ENCODE data around the gene NRP1. TPM values are rescaled to one million over a fixed set of nuclear protein-coding genes. Genes with fewer than 3 reads are reported as not detected.

Gene NRP1
- total and polyA plus RNA-seq, 2 donors (not counting 3 experiments of a cell fraction or from before 2014, with no cell fraction given), result 122 to 306 TPM

DNA sequence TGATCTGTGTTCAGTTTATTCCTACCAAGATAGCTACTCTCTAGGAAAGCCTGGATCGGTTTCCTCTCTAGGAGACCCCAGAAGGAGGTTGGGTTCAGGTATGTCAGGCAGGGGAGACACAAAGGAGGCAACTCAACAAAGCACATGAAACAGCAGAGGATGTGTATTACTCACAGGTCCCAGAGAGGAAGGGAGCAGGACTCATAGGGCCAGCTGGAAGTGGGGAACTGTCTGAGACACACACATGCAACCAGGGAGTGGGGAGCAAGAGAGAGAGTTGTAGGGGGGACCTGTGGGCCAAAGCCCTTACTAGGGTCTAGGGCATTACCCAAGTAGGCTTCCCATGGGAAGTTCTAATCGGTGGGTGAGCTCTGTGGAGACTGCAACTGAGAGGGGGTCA is 10.2 kb upstream of the NRP1 start:
- no peak overlapping the region for H3K27ac ChIP-seq (ENCODE audit: insufficient read depth, low read depth, low read length)
- H3K79me2 ChIP-seq (ENCODE audit: control insufficient read depth, insufficient read depth, low read length), result no peaks in the 10 kb centered on the region
- no peak overlapping the region for H2AFZ ChIP-seq (ENCODE audit: low read depth, low read length)
- BruUV-seq (replicated peaks), result no TSS peak
- no peaks in the 10 kb centered on the region for H3K9me1 ChIP-seq (replicated peaks; ENCODE audit: control insufficient read depth, extremely low read depth, insufficient read depth, low read length)
- H3K4me1 ChIP-seq (ENCODE audit: control insufficient read depth, extremely low read depth, insufficient read depth, low read length), result peaks cover 12% of the 10 kb centered on the region
- no peak overlapping the region for H3K4me2 ChIP-seq (ENCODE audit: insufficient read depth, low read length)
- no peaks in the 10 kb centered on the region for H3K27me3 ChIP-seq (ENCODE audit: control insufficient read depth in 2 of 2, insufficient read depth in 2 of 2, low read length in 2 of 2)
- intact Hi-C loops (cut with micrococcal nuclease) (no loop called here), dilution Hi-C loops (cut with MboI; ENCODE audit: extremely low pct_ligation_motif_present, low sequenced_read_pairs) (no loop called here)
- FAIRE-seq, result no peak
- H4K20me1 ChIP-seq (replicated peaks; ENCODE audit: control insufficient read depth, extremely low read depth, insufficient read depth, low read length), result no peaks in the 10 kb centered on the region
- TF ChIP-seq POLR2AphosphoS5 (IDR thresholded peaks at IDR 0.05; ENCODE audit: insufficient read depth, low read depth, low read length), result no peak
- no peak for TF ChIP-seq JUN (IDR thresholded peaks at IDR 0.05; ENCODE audit: borderline replicate concordance, insufficient read depth, insufficient read length, low read depth)
- no peak for TF ChIP-seq FOS (IDR thresholded peaks at IDR 0.05; ENCODE audit: borderline replicate concordance, insufficient read depth, low read length)
- TF ChIP-seq GATA2 (IDR thresholded peaks at IDR 0.05; ENCODE audit: insufficient read depth, insufficient read length, low read depth, low read length), result no peak
- TF ChIP-seq EZH2 (IDR thresholded peaks at IDR 0.05; ENCODE audit: borderline replicate concordance, low read depth, low read length, severe bottlenecking), result no peak
- TF ChIP-seq, protein P1, sequence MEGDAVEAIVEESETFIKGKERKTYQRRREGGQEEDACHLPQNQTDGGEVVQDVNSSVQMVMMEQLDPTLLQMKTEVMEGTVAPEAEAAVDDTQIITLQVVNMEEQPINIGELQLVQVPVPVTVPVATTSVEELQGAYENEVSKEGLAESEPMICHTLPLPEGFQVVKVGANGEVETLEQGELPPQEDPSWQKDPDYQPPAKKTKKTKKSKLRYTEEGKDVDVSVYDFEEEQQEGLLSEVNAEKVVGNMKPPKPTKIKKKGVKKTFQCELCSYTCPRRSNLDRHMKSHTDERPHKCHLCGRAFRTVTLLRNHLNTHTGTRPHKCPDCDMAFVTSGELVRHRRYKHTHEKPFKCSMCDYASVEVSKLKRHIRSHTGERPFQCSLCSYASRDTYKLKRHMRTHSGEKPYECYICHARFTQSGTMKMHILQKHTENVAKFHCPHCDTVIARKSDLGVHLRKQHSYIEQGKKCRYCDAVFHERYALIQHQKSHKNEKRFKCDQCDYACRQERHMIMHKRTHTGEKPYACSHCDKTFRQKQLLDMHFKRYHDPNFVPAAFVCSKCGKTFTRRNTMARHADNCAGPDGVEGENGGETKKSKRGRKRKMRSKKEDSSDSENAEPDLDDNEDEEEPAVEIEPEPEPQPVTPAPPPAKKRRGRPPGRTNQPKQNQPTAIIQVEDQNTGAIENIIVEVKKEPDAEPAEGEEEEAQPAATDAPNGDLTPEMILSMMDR (IDR thresholded peaks at IDR 0.05; ENCODE audit: extremely low read depth in 1 of 2, insufficient read depth in 1 of 2, low read depth in 1 of 2, low read length in 2 of 2), result no peak
- TF ChIP-seq, protein P2, sequence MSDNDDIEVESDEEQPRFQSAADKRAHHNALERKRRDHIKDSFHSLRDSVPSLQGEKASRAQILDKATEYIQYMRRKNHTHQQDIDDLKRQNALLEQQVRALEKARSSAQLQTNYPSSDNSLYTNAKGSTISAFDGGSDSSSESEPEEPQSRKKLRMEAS (IDR thresholded peaks at IDR 0.05; ENCODE audit: insufficient read depth, insufficient read length), result no peak
- TF ChIP-seq MYC (IDR thresholded peaks at IDR 0.05; ENCODE audit: low read depth, low read length), result no peak
- TF ChIP-seq POLR2A (IDR thresholded peaks at IDR 0.05; ENCODE audit: low read depth, low read length), result no peak
- no peak overlapping the region for H3K4me3 ChIP-seq (replicated peaks in 1 of 3; ENCODE audit: insufficient read depth in 1 of 3, low read depth in 1 of 3, low read length in 3 of 3)
- ChIA-PET CTCF (interaction anchor here (1.7 kb wide), 1 partner anchor 14 kb away, joined by 4 read pairs; no protein-coding TSS in a partner anchor), POLR2A (no interaction called here)
- no peaks in the 10 kb centered on the region for H3K36me3 ChIP-seq (ENCODE audit: control insufficient read depth in 2 of 2, extremely low read depth in 1 of 2, insufficient read depth in 2 of 2, low read length in 2 of 2)
- no peaks in the 10 kb centered on the region for H3K9me3 ChIP-seq (replicated peaks; ENCODE audit: control insufficient read depth, insufficient read depth, low read length)
- DNase-seq (ENCODE audit: low read depth, low spot score), result no peak
- H3K9ac ChIP-seq (replicated peaks; ENCODE audit: extremely low read depth, insufficient read depth, low read length), result no peak overlapping the region

Measured in endothelial cell of umbilical vein (primary cell).